Left lobe of liver (tissue), 2 donors: ENCODE results near the gene ZNF880. TPM values are rescaled to one million over a fixed set of nuclear protein-coding genes. Genes with fewer than 3 reads are reported as not detected.
"Not testable (repeated sequence)": the region's sequence is repeated elsewhere in the genome, so short reads cannot be mapped to it uniquely, and the experiment has no call there.

Source experiments
- ATAC-seq: fragments of 200-7000 bp; cut with Tn5 transposase; one replicate; pipeline ENCODE4 v1.9.1; 2020; ENCODE audit warnings: mild to moderate bottlenecking, moderate library complexity
- DNase-seq: peaks from one replicate; pipeline ENCODE4 v3.0.0-alpha.2; 2020; ENCODE audit warnings: low spot score
- total RNA-seq: library from RNA; stranded (reverse); gene quantifications from one replicate; pipeline ENCODE4 v1.2.1, GENCODE V29; 2021
- donor health status: DM: no; HTN: no; CAD: no; lungs with moderate emphysema.
- donor health status: DM: no; HTN: yes; CAD: no.

The ZNF880 gene
- total RNA-seq: 0.70 TPM

DNA sequence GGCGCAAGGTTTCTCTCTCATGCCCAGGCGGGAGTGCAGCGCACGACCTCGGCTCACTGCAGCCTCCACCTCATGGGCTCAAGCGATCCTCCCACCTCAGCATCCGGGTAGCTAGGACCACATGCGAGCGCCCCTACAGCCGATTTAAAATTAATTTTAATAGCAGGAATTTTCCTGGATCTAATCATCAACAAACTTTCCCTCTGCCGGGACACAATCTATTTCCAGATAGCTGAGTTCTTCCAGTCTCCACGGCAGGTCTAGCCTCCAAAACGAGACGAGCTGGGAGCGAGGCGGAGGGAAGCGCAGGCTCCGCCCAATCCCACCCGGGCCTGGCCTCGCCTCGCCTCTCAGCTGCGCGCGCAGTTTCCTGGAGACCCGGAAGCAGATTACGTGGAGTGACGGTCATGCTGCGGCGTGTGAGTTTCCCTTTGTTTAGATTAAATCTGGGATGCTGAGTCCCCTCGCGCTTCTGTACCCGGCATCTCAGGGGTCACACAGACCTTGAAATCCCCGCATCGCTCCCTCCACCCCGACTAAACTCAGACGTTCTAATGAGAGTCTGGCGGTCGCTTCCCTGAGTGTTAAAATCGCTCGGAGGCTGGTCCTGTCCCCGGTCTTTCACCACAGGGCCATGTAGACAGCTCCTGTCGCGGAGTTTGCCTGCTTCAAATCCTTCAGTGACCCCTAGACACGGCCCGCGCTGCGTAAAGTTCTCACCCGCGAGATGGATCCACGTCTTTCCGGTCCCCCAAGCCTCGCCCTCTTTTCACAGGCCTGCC is at the start of gene ZNF880:
TSS of gene ZNF880 (plus strand) at position 365 of the 782 bp plus-strand sequence. CDS start at position 408, 43 bp downstream.
- ATAC-seq: peak; percentile 85
- peak; percentile 73 for DNase-seq

DNA sequence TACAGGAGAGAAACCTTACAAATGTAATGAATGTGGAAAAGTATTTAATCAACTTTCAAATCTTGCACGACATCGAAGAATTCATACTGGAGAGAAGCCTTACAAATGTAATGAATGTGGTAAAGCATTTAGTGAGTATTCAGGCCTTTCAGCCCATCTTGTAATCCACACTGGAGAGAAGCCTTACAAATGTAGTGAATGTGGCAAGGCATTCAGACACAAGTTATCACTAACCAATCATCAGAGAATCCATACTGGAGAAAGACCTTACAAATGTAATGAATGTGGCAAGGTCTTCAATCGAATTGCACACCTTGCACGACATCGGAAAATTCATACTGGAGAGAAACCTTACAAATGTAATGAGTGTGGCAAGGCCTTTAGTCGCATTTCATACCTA is 47.3 kb upstream of the ZNF880 start:
- ATAC-seq: no peak

DNA sequence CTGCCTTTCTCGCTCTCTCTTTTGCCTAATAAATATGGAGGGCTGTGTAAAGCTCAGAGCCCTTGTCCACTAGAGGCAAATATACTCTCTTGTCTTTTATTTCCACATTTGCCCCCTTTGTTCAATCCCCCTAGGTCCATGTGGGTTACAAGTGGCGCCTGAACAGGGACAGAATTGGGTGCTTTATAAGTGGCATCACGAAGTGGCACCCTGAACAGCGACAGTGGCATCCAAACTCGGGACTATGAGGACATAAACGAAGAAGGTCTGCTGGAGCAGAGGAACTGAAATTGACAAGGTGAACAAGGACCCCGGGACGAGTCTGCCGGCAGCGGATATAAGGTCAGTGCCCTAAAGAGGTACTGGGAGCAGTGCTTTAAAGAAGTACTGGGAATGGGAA is 38.0 kb upstream of the ZNF880 start:
- no peak for DNase-seq
- no peak for ATAC-seq

More for the DNA sequence above, 47.3 kb upstream of the ZNF880 start:
- DNase-seq: no peak

DNA sequence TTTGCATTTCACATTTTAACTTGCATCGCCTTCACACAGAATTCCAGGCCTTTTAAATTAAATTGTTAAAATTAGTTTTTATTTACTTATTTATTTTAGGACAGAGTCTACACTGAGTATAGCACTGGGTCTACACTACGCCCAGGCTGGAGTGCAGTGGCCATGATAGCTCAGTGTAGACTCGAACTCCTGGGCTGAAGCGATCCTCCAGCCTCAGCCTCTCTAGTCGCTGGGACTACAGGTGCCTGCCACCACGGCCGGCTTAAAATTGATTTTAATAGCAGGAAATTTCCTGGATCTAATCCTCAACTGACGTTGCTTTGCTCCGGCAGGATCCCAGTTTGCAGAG is 34.0 kb upstream of the ZNF880 start:
- DNase-seq (no peak), ATAC-seq (no peak)

DNA sequence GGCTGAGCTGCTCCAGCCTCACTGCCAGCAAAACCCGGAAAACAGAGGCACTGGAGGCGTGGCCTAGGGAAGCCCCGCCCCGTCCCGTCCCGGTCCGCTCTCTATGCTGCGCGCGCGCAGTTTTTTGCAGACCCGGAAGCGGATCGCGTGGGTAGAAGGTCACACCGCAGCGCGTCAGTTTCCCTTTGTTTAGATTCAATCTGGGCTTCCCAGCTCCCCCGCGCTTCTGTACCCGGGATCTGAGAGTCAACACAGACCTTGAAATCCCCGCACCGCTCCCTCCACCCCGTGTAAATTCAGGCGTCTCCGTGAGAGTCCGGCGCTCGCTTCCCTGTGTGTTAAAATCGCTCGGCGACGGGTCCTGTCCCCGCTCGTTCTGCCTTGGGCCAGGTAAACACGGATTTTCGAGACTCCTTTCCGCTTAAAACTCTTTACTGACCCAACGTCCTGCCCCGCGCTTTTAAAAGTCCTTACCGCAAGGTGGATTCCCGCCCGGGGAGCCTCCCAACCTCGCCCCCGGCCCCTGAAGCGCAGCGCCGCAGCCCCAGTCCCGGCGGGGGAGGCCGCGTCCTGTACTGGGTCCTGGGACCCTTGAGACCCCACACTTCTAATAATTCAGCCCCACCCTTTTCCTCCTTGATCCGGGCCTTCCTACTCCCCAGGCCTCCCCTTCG is 33.5 kb upstream of the ZNF880 start, which contains the start of gene ZNF610:
TSS of gene ZNF610 (plus strand) at position 127 of the 674 bp plus-strand sequence. CDS start 12,930 bp downstream, outside the sequence.
- peak; percentile 77 for ATAC-seq
- peak; percentile 60 for DNase-seq

DNA sequence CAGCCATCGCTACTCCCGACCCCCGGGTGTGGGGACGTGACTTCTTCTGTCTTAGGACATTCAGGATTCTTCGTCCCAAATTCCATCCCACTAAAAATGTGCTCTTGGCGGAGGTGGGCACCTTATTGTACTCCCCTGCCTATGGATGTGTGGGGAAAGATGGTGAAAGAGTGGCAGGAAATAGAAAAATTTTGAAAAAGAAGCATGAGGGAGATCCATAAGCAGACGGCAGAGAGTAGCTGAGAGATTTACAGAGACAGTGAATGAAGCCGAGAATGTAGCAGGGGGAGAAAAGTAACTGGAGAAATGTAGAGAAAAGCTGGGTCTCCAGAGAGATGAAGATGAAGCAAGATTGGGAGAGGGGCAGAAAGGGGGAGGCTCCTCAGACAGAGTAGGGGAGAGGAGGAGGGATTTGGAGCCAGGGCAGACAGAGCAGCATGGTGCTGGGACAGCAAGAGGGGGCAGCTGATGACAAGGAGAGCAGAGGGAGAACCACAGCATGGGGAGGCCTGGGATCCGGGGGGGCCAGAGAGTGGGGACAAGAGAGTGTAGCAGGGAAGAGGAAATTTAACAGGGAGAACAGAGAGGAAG is 32.8 kb upstream of the ZNF880 start:
- DNase-seq (no peak), ATAC-seq (no peak)

DNA sequence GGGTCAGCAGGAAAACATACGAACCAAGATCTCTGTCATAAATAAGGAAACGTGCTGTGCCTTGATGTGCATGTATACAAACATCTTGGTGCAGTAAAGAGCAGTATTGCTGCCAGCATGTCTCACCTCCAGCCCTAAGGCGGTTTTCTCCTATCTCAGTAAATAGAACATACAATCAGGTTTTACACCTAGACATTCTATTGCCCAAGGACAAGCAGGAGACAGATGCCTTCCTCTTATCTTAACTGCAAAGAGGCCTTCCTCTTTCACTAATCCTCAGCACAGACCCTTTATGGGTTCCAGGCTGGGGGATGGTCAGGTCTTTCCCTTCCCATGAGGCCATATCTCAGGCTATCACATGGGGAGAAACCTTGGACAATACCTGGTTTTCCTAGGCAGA is 30.7 kb upstream of the ZNF880 start:
- ATAC-seq, DNase-seq: not testable (repeated sequence)

DNA sequence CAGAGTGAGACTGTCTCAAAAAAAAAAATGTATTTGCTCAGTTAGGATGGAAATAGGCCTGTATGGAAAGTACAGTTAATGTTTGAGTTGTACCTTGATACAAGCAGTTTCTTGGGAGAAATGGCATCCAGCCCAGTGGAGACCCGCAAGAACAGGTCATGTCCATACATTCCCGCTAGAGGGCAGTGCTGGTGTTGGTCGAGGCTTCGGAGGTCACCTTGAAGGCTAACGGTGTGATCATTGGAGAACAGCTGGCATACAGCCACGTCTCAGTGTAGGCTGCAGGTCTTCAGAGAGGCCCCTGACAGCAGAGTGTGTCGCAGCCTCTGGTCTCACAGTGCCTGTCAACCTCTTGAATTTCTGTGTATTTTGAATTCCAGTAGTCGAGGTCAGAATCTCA is 26.2 kb upstream of the ZNF880 start:
- ATAC-seq: no peak

DNA sequence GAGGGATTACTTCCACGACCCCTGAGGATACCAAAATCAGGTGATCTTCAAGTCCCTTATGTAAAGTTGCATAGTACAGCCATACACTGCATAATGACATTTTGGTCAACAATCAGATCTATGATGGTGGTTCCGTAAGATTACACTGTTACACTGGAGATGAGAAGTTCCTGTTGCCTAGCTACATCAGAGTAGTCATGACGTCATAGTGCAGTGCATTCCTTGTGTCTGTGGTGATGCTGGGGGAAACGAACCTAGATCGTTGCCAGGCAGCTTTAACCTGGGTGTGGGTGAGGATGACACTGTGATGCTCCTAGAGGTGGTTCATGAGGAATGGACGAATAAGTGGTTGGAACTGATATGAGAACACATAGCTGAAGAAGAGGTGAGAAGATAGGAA is 24.6 kb upstream of the ZNF880 start:
- ATAC-seq (no peak), DNase-seq (no peak)

More for the DNA sequence above, 26.2 kb upstream of the ZNF880 start:
- no peak for DNase-seq

DNA sequence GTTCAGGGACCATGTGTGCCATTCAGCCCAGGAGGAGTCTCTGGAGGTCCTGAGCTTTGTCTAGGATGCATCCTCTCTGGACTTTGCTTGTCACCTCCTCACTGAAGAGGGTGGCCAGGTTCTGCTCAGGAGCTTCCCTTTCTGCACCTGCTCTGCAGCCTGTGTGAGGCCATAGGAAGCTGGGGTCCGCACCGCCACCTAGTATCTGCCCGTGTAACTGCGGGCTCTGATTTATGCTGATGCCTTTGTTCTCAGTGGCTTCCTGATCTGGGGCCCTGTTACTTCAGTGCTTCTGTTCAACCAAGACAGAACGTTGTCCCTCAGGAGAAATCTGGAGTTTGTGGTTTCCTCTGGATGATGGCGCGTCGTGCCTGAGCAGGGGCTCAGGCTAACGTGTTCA is 18.2 kb upstream of the ZNF880 start:
- ATAC-seq: no peak
- DNase-seq: no peak

DNA sequence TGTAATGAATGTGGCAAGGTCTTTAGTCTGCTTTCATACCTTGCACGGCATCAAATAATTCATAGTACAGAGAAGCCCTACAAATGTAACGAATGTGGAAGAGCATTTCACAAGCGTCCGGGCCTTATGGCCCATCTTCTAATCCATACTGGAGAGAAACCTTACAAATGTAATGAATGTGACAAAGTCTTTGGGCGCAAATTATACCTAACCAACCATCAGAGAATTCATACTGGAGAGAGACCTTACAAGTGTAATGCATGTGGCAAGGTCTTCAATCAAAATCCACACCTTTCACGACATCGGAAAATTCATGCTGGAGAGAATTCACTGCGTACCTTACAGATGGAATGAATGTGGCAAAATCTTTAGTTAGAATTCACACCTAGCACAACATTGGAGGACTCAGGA is 3.3 kb upstream of the ZNF880 start:
- DNase-seq: no peak

DNA sequence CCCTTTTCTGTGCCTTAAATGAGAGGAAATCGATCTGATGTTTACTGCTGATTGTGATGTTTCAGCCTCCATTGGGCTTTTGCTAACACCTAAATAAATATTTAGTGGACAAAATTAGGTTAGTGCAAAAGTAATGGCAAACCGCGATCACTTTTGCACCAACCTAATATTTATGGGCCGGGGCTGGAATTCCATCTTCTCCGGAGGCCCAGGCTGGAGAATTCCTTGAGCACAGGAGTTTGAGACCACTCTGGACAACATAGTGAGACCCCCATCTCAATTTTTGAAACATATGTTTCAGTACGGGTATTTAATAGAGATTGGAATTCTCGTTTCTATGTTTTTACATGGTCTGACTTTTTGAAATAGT is 603 bp downstream of the ZNF880 start:
- DNase-seq (no peak), ATAC-seq (no peak)

More for the DNA sequence above, 3.3 kb upstream of the ZNF880 start:
- no peak for ATAC-seq

DNA sequence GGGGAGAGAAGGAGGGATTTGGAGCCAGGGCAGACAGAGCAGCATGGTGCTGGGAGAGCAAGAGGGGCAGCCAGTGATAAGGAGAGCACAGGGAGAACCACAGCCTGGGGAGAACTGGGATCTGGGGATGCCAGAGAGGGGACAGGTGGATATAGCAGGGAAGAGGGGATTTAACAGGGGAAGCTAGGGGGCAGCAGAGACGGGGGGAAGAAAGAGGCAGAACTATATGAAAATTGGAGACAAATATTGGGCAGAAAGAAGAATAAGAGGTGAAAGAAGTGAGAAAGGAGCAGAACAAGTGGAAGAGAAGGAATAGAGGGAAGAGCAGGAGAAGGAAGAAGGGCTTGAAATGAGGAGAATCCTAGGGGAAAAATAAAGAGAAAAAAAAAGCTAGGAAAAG is 21.4 kb downstream of the ZNF880 start:
- ATAC-seq: no peak

DNA sequence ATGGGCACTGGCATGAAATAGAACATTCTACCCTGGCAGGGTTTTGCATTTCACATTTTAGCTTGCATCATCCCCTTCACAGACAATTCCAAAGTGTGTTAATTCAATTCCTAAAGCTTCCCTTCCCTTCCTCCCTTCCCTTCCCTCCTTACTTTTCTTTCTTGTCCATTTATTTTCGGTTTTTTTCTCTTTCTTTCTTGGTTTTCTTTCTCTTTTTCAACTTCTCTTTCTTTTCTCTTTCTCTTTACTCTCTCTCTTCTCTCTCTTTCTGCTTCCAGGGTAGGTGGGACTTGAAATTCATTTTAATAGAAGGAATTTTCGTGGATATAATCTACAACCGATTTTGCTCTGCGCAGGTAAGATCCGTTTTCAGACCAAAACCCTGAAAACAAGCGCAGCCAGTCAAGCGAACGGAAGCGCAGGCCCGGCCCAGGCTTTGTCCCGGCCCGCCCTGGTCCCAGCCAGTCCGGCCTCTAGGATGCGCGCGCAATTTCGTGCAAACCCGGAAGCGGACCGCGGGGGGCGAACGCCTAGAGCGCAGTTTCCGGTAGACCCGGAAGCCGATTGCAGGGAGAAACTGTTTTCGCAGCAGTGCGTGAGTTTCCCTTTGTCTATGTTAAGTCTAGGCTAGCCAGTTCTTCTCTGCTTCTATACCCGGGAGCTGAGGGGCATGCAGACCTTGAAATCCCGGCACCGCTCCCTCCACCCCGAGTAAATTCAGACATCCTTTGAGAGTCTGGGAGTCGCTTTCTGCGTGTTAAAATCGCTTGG is 27.8 kb downstream of the ZNF880 start, which contains the start of gene ZNF528:
TSS of gene ZNF528 (plus strand) at position 540 of the 771 bp plus-strand sequence. CDS start 4,165 bp downstream, outside the sequence.
- ATAC-seq: peak; percentile 99
- peak; percentile 92 for DNase-seq

More for the DNA sequence above, 21.4 kb downstream of the ZNF880 start:
- no peak for DNase-seq

DNA sequence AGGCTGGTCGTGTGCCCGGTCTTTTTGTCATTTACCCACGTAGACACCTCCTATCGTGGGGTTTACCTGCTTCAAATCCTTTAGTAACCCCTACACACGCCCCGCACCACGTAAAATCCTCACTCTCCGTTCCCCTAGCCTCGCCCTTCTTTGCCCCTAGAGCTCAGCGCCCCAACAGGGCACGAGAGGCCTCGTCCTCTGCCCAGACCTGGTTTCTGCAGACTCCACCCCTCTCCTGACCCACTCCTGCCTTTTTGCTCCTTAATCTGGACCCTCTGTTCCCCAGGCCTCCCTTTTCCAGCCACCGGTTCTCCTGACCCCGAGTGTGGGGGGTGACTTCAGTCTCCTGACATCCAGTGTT is 28.3 kb downstream of the ZNF880 start:
- peak; percentile 23 for ATAC-seq

DNA sequence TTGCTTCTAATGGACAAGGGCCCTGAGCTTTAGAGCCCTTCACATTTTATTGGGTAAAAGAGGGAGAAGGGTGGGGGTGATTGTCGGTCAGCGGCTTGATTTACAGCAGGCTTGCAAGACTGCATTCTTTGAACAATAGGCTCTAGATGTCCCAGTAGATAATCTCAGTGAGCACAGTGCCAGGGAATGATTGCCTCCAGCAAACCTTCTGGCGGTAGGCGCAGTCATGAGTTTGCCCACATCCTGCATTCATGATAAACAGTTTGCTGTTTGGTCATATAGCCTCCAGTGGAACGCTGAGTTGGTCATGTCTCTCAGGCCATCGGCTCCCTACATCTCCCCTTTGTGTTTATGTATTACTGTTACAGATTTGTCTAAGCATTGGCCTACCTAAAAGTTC is 40.6 kb downstream of the ZNF880 start:
- no peak for ATAC-seq

More for the DNA sequence above, 28.3 kb downstream of the ZNF880 start:
- DNase-seq: no peak

DNA sequence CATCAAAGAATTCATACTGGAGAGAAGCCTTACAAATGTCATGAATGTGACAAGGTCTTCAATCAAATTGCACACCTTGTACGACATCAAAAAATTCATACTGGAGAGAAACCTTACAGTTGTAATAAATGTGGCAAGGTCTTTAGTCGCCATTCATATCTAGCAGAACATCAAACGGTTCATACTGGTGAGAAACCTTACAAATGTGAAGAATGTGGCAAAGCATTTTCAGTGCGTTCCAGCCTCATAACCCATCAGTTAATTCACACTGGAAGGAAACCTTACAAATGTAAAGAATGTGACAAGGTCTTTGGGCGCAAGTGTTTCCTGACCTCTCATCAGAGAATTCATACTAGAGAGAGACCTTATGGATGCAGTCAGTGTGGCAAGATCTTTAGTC is 46.0 kb downstream of the ZNF880 start:
- ATAC-seq (no peak), DNase-seq (no peak)

More for the DNA sequence above, 40.6 kb downstream of the ZNF880 start:
- no peak for DNase-seq

DNA sequence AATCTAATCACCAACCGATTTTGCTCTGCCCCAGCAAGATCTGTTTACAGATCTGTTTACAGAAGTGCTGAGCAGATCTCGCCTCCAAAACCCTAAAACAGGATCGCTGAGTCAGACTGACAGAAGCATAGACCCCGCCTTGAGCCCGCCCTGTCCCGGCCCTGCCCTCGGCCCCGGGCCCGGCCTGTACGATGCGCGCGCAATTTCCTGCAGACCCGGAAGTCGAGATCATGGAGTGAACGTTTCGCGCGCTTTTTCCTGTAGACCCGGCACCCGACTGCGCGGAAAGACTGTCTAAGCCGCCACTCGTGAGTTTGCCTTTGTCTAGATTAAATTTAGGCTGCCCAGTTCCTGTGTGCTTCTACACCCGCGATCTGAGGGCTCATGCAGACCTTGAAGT is 59.2 kb downstream of the ZNF880 start, which contains the start of gene ZNF534:
TSS of gene ZNF534 (plus strand) at position 212 of the 400 bp plus-strand sequence. CDS start 2,327 bp downstream, outside the sequence.
- DNase-seq (no peak), ATAC-seq (no peak)
